Spleen (tissue), 7 donors: ENCODE data around the gene LRRC59.

Experiments
- POLR2A ChIP-seq, 3 donors: fragments of 450-650 bp; IDR thresholded peaks; one replicate each; pipeline ENCODE4 v1.5.1; 2017; ENCODE audit warnings: antibody characterized with exemption in 3 of 3, mild to moderate bottlenecking in 1 of 3
- POLR2AphosphoS5 ChIP-seq, 3 donors: sonication (generic); formaldehyde crosslinking; IDR thresholded peaks; one replicate each; pipeline ENCODE4 v1.5.1; 2017; ENCODE audit warnings: antibody characterized with exemption in 3 of 3
- TF ChIP-seq, protein P1 (sequence below), 11 experiments: fragments of 200-600 bp in 7 of 11; fragments of 450-650 bp in 4 of 11; sonication (generic) in 4 of 11; IDR thresholded peaks in 8 of 11; conservative IDR thresholded peaks in 3 of 11; 1 replicate in 7 of 11; 2 replicates in 4 of 11; pipeline versions ENCODE4 v1.4.0 to v1.8.0; 2016 to 2021; ENCODE audit warnings: antibody characterized with exemption in 11 of 11, inconsistent platforms in 4 of 11, mild to moderate bottlenecking in 1 of 11
- donor health status: DM: no; HTN: no; CAD: no; lungs with moderate emphysema.
- donor health status: DM: no; HTN: no; CAD: no.
- donor health status: DM: no; HTN: no; CAD: no.

DNA sequence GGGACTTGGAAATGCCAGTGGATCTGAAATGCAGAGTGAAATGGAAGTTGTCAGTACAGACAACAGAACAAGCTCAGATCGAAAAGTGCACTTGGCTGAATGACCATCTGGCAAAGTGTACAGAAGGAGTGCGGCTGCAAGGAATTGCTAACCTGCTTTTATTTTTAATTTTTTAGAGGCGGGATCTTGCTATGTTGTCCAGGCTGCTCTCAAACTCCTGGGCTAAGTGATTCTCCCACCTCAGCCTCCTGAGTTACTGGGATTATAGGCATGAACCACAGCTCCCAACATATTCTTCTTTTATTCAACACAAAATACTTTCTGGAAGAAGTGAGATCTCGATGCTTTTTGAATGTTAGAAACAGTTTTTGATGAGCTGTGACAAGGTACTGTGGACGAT lies 3.6 kb downstream of the LRRC59 start:
- TF ChIP-seq POLR2A (IDR thresholded peaks at IDR 0.05) = no peak
- TF ChIP-seq POLR2AphosphoS5 (IDR thresholded peaks at IDR 0.05) = no peak
- TF ChIP-seq, protein P1, sequence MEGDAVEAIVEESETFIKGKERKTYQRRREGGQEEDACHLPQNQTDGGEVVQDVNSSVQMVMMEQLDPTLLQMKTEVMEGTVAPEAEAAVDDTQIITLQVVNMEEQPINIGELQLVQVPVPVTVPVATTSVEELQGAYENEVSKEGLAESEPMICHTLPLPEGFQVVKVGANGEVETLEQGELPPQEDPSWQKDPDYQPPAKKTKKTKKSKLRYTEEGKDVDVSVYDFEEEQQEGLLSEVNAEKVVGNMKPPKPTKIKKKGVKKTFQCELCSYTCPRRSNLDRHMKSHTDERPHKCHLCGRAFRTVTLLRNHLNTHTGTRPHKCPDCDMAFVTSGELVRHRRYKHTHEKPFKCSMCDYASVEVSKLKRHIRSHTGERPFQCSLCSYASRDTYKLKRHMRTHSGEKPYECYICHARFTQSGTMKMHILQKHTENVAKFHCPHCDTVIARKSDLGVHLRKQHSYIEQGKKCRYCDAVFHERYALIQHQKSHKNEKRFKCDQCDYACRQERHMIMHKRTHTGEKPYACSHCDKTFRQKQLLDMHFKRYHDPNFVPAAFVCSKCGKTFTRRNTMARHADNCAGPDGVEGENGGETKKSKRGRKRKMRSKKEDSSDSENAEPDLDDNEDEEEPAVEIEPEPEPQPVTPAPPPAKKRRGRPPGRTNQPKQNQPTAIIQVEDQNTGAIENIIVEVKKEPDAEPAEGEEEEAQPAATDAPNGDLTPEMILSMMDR (IDR thresholded peaks at IDR 0.05 in 8 of 11, conservative IDR thresholded peaks at IDR 0.05 in 3 of 11) = no peak
